Thymus (tissue), 11 donors: Measurements from ENCODE around the gene TBC1D5. TPM values are rescaled to one million over a fixed set of nuclear protein-coding genes. Genes with fewer than 3 reads are reported as not detected.

Experiments used
- DNase-seq, 9 donors: peaks; one replicate each; pipeline ENCODE4 v3.0.0-alpha.2; 2013; ENCODE audit warnings: low spot score in 9 of 9, low read depth in 6 of 9, missing footprints in 1 of 9
- H3K27ac ChIP-seq, 2 donors: one replicate each; pipeline ENCODE4 v1.5.1; 2013; ENCODE audit warnings: control low read depth in 1 of 2, low read depth in 1 of 2, low read length in 1 of 2, mild to moderate bottlenecking in 1 of 2, moderate library complexity in 1 of 2
- H3K27me3 ChIP-seq, 2 donors: one replicate each; pipeline ENCODE4 v1.5.1; 2013; ENCODE audit warnings: low read length in 1 of 2; ENCODE audit not compliant: control insufficient read depth in 2 of 2, insufficient read depth in 1 of 2
- H3K36me3 ChIP-seq, 2 donors: one replicate each; pipeline ENCODE4 v1.5.1; 2013; ENCODE audit warnings: low read length in 1 of 2, mild to moderate bottlenecking in 1 of 2, moderate library complexity in 1 of 2; ENCODE audit not compliant: control insufficient read depth in 2 of 2, insufficient read depth in 2 of 2
- H3K4me1 ChIP-seq, 2 donors: one replicate each; pipeline ENCODE4 v1.5.1; 2013; ENCODE audit warnings: low read length in 2 of 2; ENCODE audit not compliant: control insufficient read depth in 2 of 2, insufficient read depth in 2 of 2
- H3K4me3 ChIP-seq, 2 donors: one replicate each; pipeline ENCODE4 v1.5.1; 2013; ENCODE audit warnings: low read length in 2 of 2, control low read depth in 1 of 2, mild to moderate bottlenecking in 1 of 2
- H3K9me3 ChIP-seq, 2 donors: one replicate each; pipeline ENCODE4 v1.5.1; 2013; ENCODE audit warnings: low read length in 1 of 2, mild to moderate bottlenecking in 1 of 2; ENCODE audit not compliant: control insufficient read depth in 2 of 2, insufficient read depth in 1 of 2
- WGBS: extraction: QIAGEN DNeasy Blood & Tissue Kit; methylation state at CpG from one replicate; pipeline ENCODE4 v1.1.7; 2013; 5-methylcytosine and 5-hydroxymethylcytosine counted together
- polyA plus RNA-seq: library from polyadenylated mRNA; stranded (reverse); fragments of 200-250 nt; gene quantifications from one replicate; pipeline ENCODE4 v1.2.3, GENCODE V29; 2013
- total RNA-seq: library from RNA; stranded (reverse); fragments of 120-200 nt; gene quantifications from one replicate; pipeline ENCODE4 v1.2.4, GENCODE V29; 2013
- donor health status: healthy.

Gene TBC1D5
- total and polyA plus RNA-seq, 2 donors, result 8.9 to 37.3 TPM

- Histone ChIP-seq H3K36me3 (peaks cover 20 to 27% of the 10 kb centered on the region in 2 donors), H3K27ac (no peak overlapping the region), H3K4me1 (peaks cover 0 to 19% of the 10 kb centered on the region in 2 donors), H3K27me3 (no peaks in the 10 kb centered on the region), H3K4me3 (no peak overlapping the region), H3K9me3 (peaks cover 0 to 22% of the 10 kb centered on the region in 2 donors)
- 100% methylated on average over 1 of the region's 1 CpG for WGBS
- no peak for DNase-seq
These were observed 586.5 kb downstream of the TBC1D5 start for GRCh38 chr3:17155951-17156350.

GRCh38 chr3:17154941-17155340 lies 587.5 kb downstream of the TBC1D5 start:
- WGBS, result 97% methylated on average over 10 of the region's 10 CpGs
- H3K27me3 ChIP-seq, result no peaks in the 10 kb centered on the region
- peaks cover 12 to 22% of the 10 kb centered on the region in 2 donors for H3K36me3 ChIP-seq
- H3K4me1 ChIP-seq, result peaks cover 0 to 19% of the 10 kb centered on the region in 2 donors
- DNase-seq, result no peak
- no peak overlapping the region for H3K4me3 ChIP-seq
- H3K27ac ChIP-seq, result no peak overlapping the region
- H3K9me3 ChIP-seq, result peaks cover 0 to 22% of the 10 kb centered on the region in 2 donors

GRCh38 chr3:17154221-17154620 lies 588.2 kb downstream of the TBC1D5 start:
- no peak overlapping the region for H3K27ac ChIP-seq
- peaks cover 7 to 22% of the 10 kb centered on the region in 2 donors for H3K36me3 ChIP-seq
- DNase-seq, result no peak
- peaks cover 0 to 19% of the 10 kb centered on the region in 2 donors for H3K4me1 ChIP-seq
- H3K27me3 ChIP-seq, result no peaks in the 10 kb centered on the region
- H3K4me3 ChIP-seq, result no peak overlapping the region
- WGBS, result 99% methylated on average over 5 of the region's 5 CpGs
- peaks cover 0 to 22% of the 10 kb centered on the region in 2 donors for H3K9me3 ChIP-seq

GRCh38 chr3:17153209-17153608 lies 589.2 kb downstream of the TBC1D5 start:
- Histone ChIP-seq H3K4me3 (no peak overlapping the region), H3K4me1 (peaks cover 0 to 19% of the 10 kb centered on the region in 2 donors), H3K36me3 (peaks cover 6 to 22% of the 10 kb centered on the region in 2 donors), H3K9me3 (peaks cover 0 to 22% of the 10 kb centered on the region in 2 donors), H3K27me3 (no peaks in the 10 kb centered on the region), H3K27ac (no peak overlapping the region)
- DNase-seq, result no peak
- over 99% methylated on average over 4 of the region's 4 CpGs for WGBS

- Histone ChIP-seq H3K27ac (peak overlapping the region; percentile 46), H3K4me1 (peaks cover 0 to 19% of the 10 kb centered on the region in 2 donors), H3K27me3 (no peaks in the 10 kb centered on the region), H3K4me3 (no peak overlapping the region), H3K9me3 (peaks cover 0 to 22% of the 10 kb centered on the region in 2 donors), H3K36me3 (peaks cover 3 to 22% of the 10 kb centered on the region in 2 donors)
- DNase-seq, result peak in 8 of 9 donors; percentile 9 to 70 (median 30)
- WGBS, result 42% methylated on average over 16 of the region's 16 CpGs
These were observed 590.6 kb downstream of the TBC1D5 start for GRCh38 chr3:17151598-17152373.

- Histone ChIP-seq H3K27ac (no peak overlapping the region), H3K4me1 (peaks cover 0 to 19% of the 10 kb centered on the region in 2 donors), H3K4me3 (no peak overlapping the region), H3K36me3 (peaks cover 3 to 5% of the 10 kb centered on the region in 2 donors), H3K27me3 (no peaks in the 10 kb centered on the region), H3K9me3 (peaks cover 0 to 22% of the 10 kb centered on the region in 2 donors)
- WGBS, result 98% methylated on average over 9 of the region's 9 CpGs
- DNase-seq, result no peak
These were observed 593.4 kb downstream of the TBC1D5 start for GRCh38 chr3:17149076-17149475.

GRCh38 chr3:17144665-17144993 lies 597.8 kb downstream of the TBC1D5 start:
- Histone ChIP-seq H3K27ac (no peak overlapping the region), H3K4me3 (no peak overlapping the region), H3K4me1 (no peaks in the 10 kb centered on the region), H3K36me3 (no peaks in the 10 kb centered on the region), H3K9me3 (no peaks in the 10 kb centered on the region), H3K27me3 (no peaks in the 10 kb centered on the region)
- 97% methylated on average over 7 of the region's 7 CpGs for WGBS
- DNase-seq, result no peak

- Histone ChIP-seq H3K36me3 (no peaks in the 10 kb centered on the region), H3K4me1 (peaks cover 0 to 5% of the 10 kb centered on the region in 2 donors), H3K27me3 (no peaks in the 10 kb centered on the region), H3K4me3 (no peak overlapping the region), H3K9me3 (no peaks in the 10 kb centered on the region), H3K27ac (no peak overlapping the region)
- no peak for DNase-seq
- 95% methylated on average over 10 of the region's 10 CpGs for WGBS
These were observed 598.4 kb downstream of the TBC1D5 start for GRCh38 chr3:17143893-17144664.

GRCh38 chr3:17142516-17142915 lies 599.9 kb downstream of the TBC1D5 start:
- no peaks in the 10 kb centered on the region for H3K36me3 ChIP-seq
- peaks cover 0 to 8% of the 10 kb centered on the region in 2 donors for H3K4me1 ChIP-seq
- DNase-seq, result no peak
- H3K9me3 ChIP-seq, result peaks cover 0 to 3% of the 10 kb centered on the region in 2 donors
- H3K27ac ChIP-seq, result no peak overlapping the region
- WGBS, result 98% methylated on average over 10 of the region's 10 CpGs
- H3K27me3 ChIP-seq, result no peaks in the 10 kb centered on the region
- H3K4me3 ChIP-seq, result no peak overlapping the region
